SU-DHL-6 (cell line): ENCODE results near the gene PFKFB2.

Source experiments
- CTCF ChIP-seq: fragments of 200-600 bp; sonication (generic); IDR thresholded peaks from one replicate; pipeline ENCODE4 v1.5.1; 2017; ENCODE audit warnings: antibody characterized with exemption, mild to moderate bottlenecking, low read length, moderate library complexity; ENCODE audit not compliant: insufficient read depth, poor library complexity, severe bottlenecking
- EZH2phosphoT487 ChIP-seq: fragments of 200-600 bp; sonication (generic), shearing (Covaris generic); conservative IDR thresholded peaks from 2 replicates; pipeline ENCODE4 v1.6.1; 2018; ENCODE audit warnings: mild to moderate bottlenecking, antibody characterized with exemption, low read length, moderate library complexity, mixed read lengths

GRCh38 chr1:207067185-207067584 lies 14.1 kb downstream of the PFKFB2 start:
- TF ChIP-seq CTCF, result no peak
- TF ChIP-seq EZH2phosphoT487, result no peak
